HG03520 (cell line): ENCODE measurements around the gene KRT17.
"Not testable (repeated sequence)": the region's sequence is repeated elsewhere in the genome, so short reads cannot be mapped to it uniquely, and the experiment has no call there.

Source experiments
- ATAC-seq: cut with Tn5 transposase; IDR thresholded peaks from one replicate; pipeline ENCODE4 v1.9.1; 2021; ENCODE audit warnings: mild to moderate bottlenecking, moderate library complexity; ENCODE audit not compliant: unreplicated experiment

The KRT17 gene

GRCh38 chr17:41654678-41655607, 30.6 kb upstream of the KRT17 start:
- ATAC-seq = no peak

GRCh38 chr17:41653892-41654677, 29.7 kb upstream of the KRT17 start:
- no peak for ATAC-seq

- ATAC-seq = no peak
Observed at GRCh38 chr17:41653421-41653820, 29.0 kb upstream of the KRT17 start.

GRCh38 chr17:41652461-41652970, 28.1 kb upstream of the KRT17 start:
- ATAC-seq = no peak

GRCh38 chr17:41651625-41652460, 27.5 kb upstream of the KRT17 start:
- ATAC-seq = no peak

GRCh38 chr17:41650794-41651624, 26.6 kb upstream of the KRT17 start:
- ATAC-seq = no peak

- no peak for ATAC-seq
Observed at GRCh38 chr17:41649923-41650519, 25.6 kb upstream of the KRT17 start.

GRCh38 chr17:41648411-41649195, 24.2 kb upstream of the KRT17 start:
- no peak for ATAC-seq

- ATAC-seq = no peak
Observed at GRCh38 chr17:41647940-41648410, 23.6 kb upstream of the KRT17 start.

- ATAC-seq = no peak
Observed at GRCh38 chr17:41647038-41647813, 22.9 kb upstream of the KRT17 start.

GRCh38 chr17:41642252-41643156, 18.1 kb upstream of the KRT17 start:
- ATAC-seq = no peak

- not testable (repeated sequence) for ATAC-seq
Observed at GRCh38 chr17:41640596-41640995, 16.2 kb upstream of the KRT17 start.

- no peak for ATAC-seq
Observed at GRCh38 chr17:41639492-41640473, 15.4 kb upstream of the KRT17 start.

GRCh38 chr17:41638941-41639340, 14.6 kb upstream of the KRT17 start:
- no peak for ATAC-seq

- no peak for ATAC-seq
Observed at GRCh38 chr17:41638194-41638593, 13.8 kb upstream of the KRT17 start.

GRCh38 chr17:41636652-41637051, 12.3 kb upstream of the KRT17 start:
- no peak for ATAC-seq
